OCI-M2 (cell line): Measurements from ENCODE around the gene SYNRG.

ENCODE experiments used
- DNase-seq: peaks from one replicate; lab custom pipeline; 2025; ENCODE audit not compliant: unreplicated experiment; lab: John Stamatoyannopoulos, UW

SYNRG gene

DNA sequence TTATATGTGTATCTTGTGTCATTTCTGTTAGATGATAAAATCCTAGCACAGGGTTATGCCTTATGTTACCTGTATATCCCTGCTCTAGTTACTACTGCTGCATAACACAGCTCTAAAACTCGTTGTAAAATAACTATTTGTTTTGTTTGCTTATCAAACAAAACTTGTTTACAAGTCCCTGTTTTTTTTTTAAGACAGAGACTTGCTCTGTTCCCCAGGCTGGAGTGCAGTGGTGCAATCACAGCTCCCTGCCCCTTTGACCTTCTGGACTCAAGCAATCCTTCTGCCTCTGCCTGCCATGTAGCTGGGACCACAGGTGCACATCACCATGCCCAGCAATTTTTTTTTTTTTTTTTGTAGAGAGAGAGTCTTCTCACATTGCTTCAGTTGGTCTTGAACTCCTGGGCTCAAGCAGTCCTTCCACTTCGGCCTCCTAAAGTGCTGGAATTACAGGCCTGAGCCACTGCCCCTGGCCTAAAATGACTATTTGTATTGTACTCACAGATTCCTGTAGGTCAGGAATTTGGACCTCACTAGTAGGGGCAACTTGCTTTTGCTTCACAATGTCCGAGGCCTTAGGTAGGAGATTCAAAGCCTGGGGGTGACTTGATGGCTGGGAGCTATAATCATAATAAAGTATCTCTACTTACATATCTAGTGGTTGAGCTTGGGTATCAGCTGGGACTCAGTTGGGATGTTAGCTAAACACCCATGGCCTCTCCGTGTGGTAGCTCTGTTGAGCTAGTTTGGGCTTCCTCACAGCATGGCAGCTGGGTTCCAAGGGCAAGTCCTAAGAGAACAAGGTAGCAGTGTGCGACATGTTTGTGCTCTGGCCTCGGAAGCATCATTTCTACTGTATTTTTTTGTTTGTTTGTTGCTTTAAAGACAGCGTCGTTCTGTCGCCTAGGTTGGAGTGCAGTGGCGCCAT lies 106.9 kb downstream of the SYNRG start:
- no peak for DNase-seq

DNA sequence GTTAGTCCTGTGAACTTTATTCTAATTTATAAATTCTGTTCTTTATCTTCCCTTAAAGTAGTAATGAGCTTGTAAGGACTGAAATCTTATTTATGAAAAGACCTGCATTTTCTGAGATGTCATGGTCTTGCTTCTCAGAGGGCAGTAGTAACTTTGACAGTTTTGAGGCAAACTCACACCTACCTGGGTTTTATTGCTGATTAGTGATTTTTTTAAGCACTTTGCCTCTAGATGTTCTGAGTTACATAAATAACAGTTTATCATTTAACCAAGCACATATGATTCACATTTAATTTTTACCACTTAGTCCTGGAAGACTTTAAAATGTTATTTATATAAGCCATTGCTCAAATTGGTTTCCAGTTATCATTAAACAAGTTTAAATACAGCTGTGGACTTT lies 108.8 kb downstream of the SYNRG start:
- DNase-seq = no peak

DNA sequence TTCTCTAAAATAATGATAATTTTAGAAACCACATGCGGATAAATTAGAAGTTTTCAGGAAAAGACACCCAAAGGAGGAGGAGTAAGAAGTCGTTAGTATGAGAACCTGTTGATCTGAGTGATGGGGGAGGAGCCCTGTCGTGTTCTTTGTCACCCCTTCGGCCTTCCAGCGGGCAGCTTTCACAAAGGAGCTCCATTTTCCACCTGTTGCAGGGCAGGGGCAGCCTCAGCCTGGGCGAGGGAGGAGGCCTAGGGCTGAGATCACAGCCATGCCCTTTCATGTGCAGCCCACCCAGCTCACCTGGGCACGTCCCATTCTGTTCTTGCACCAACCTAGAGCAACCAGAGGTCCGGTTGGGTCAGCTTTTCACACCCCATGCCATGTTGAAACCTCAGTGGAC lies 114.2 kb downstream of the SYNRG start:
- no peak for DNase-seq

DNA sequence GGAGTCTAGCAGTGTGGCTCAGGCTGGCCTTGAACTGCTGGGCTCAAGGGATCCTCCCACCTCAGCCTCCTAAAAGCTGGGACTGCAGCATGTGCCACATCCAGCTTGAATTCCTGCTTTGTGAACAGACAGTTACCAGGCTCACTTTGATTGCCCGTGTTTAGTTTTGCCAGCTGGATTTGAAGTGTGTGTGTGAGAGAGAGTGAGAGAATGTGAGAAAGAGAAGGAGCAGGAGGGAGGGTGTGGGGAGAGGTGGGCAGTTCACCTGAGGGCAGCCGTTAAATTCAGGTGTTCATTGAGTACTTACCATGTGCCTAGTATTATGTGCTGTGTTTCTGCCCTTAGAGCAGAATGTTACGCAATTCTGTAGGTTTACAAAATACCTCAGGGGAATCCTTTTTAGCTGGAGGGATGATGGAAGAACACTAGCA lies 114.8 kb downstream of the SYNRG start:
- no peak for DNase-seq

DNA sequence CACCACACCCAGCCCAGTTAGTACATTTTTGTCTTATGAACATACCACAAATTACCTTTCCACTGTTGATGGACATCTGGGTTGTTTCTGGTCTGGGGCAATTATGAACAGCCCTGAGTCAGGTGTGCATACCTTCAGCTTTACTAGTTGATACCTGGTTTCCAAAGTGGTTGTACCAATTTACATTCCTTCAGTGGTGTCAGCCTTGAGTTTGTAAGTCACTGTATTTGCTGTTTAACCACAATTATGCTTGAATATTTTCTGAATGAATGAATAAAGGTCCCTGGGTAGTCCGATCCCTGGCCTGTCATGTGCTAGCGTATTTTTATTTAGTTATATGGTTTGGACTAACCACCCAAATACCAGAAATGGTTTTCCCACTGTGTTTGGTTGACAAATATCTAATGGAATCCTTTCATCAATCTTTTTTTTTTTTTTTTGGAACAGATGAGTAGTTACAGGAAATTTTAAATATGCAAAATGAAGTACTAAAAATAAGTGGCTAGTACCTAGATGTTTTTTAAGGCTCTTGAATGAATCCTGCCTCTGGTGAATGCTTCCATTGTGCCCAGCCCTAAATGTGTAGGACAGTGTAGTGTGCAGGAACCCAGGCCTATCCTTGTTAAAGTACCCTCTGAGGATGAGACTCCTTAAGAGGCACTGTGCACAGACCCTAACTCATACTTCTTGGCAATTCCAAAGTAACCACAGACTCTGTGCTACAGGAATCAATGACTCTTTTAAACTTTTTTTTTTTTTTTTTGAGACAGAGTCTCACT lies 115.8 kb downstream of the SYNRG start:
- DNase-seq = no peak

DNA sequence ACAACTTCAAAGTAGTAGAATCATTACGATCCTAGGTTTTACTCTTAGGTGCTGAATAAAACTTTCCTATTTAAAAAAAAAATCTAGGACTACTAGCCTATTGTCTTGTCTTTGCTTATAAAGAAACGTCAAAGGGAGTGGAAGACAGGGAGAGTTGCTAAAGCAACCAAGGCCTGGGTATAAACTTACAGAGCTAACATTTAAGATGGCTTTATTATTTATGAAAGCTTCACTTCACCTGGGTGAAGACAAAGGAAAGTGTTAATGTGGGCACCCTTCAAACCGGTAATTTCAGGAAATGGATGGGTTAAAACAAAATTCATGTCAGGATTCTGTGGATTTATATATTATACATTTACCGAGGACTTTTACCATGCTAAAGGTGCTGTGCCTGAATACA lies 117.1 kb downstream of the SYNRG start:
- no peak for DNase-seq

DNA sequence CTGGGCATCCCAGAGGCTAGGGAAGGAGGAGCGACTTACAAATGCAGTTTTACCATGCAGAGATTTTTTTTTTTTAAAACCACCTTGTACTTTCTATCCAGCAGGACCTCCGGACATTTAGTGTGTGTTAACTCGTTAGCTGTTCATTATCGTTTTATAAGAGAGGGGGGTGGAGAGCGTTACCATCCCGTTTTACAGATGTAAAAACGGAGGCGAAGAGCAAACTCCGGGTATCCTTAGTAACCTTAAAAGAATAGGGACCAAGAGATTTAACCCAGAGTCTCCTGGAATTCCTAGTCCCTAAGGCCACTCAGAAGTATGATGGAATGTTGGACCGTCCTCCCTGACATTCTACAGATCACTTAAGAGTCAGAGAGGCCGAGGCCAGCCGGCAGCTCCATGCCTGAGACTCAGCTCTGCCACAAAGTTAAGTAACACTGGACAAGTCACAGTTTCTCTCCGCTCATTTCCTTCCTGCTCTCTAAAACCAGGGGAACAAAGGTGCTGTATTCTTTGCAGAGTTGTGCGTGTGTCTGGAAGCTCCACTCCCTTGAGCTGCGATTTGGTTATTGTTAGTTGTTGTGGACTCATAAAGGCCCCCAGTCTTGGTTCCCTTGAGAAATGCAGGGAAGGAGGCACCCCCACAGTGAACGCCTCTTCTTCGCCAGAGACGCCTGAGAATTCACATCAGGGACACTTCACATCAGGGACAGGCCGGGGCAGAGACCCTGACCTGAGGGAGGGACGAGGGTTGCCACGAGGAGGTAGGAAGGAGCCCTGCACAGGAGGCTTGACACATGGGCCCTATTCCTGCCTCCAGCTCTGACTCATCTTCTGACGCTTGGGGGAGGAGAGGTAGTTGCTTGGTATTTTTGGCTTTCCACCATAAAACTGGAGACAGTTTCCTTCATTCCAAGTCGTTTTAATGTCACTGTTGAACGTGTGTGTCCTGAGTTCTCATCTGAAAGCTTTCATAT lies 118.3 kb downstream of the SYNRG start:
- no peak for DNase-seq

DNA sequence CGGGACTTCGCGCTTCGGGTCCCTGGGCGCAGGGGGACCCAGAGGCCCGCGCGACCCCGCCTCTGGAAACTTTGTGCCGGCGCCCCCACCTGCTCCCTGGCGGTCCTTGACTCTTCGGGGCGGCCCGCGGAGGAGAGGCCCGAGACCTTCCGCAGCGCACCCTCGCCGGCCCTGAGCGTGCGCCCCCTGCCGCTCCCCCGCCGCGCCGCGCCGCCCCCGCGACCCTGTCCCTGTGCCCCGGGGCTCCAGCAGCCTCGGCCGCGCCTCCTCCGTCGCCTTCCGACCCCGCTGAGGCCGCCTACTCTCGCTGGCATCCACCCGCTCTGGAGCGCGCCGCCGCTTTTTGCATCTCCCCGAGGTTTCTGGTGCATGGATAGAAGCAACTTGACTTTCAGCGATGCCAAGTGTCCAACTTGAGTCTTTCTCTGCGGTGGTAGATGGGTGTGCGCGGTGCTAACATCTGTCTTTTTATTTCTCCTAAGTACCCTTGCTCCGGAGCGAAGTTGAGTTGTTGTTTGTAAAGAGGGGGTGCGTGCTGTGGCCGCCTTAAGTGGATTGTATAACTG lies 119.1 kb downstream of the SYNRG start:
- DNase-seq = no peak

DNA sequence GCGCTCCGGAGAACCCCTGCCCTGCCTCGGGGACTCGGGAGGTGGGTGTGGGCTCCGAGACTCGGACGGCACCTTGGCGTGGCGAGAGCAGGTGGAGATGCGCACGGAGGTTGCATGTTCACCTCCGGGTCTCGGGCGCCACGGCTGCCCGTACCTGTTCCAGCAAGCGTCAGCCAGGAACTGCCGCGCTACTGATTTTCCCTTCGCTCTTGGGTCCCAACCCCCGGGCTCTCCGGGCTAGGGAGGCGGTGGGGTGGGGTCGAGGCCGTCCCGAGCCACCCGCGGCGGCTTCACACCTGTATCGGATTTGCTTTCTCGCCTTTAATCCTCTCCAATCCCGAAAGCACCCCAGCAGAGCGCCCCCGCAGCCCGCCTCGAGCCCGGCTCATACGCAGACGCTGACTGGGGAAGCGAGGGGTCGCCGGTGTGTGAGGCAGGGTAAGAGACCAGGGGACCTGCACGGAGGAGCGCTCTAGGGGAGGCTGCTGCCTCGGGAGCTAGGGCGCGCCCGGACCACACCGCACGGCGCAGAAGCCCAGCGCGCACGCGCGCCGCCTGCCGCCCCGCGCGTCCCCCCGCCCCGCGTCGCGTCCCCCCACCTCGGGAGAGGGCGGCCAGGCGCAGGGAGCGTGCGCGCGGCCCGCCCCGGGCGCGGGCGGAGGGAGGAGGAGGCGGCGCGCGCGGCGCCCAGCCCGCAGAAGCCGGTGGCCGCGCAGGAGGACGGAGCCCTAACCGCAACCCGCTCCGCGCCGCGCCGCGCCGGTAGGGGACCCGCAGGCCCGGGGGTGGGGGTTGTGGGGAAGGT lies 119.8 kb downstream of the SYNRG start, which contains the start of gene DUSP14:
TSS of gene DUSP14 (plus strand) at position 695 of the 805 bp plus-strand sequence. CDS start 22,382 bp downstream, outside the sequence.
- no peak for DNase-seq

DNA sequence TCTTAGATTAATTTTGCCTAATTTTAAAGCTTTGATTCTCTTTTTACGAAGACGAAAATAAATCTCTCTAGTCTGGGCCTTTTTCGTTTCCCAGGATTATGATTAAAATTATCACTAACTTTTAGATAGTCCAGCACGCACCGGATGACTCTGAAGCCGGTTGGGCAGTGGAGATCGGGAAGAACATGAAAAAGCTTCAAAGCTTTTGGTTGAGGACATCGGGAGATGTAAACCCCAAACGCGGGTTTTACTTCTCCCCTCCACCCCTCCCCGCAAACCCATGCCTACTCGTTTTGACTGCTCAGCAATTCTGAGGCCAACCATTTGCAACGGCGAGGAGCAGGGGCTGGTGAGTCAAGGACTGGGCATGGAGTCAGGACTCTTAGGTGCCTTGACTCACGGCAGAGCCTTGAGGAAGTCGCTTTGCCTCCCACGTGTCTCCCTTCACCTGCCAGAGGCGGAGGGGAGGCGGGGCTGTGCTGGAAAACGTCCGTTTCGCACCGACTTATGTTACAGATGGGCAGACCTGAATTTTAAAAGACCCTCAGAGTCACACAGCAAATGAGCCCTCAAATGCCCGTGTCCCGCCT lies 120.5 kb downstream of the SYNRG start:
- no peak for DNase-seq

DNA sequence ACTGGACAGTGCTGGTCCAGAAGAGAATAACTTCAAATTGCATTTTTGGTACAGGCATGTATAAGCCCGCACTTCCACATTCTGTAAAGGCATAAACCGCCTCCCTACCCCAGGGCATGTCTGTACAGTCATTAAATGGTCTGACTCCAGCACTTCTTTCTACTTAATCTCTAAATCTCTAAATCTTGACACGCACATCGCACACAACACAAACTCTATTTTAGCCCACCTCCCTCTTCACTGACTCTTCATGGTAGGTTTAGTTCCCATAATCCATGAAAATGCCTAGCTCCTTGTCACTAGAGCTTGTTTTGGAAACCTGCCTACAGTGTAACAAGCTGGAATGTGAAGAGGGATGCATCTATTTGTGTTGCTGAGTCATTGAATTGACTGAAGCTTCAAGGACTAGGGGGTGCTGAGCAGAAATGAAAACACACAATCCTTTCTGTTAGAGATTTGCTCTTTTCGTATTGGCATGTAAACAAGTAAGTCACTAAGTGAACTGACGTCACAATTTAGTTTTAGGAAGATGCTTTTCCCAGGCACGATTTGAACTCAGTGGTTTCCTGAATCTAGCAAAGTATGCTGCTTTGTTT lies 121.1 kb downstream of the SYNRG start:
- DNase-seq = no peak

DNA sequence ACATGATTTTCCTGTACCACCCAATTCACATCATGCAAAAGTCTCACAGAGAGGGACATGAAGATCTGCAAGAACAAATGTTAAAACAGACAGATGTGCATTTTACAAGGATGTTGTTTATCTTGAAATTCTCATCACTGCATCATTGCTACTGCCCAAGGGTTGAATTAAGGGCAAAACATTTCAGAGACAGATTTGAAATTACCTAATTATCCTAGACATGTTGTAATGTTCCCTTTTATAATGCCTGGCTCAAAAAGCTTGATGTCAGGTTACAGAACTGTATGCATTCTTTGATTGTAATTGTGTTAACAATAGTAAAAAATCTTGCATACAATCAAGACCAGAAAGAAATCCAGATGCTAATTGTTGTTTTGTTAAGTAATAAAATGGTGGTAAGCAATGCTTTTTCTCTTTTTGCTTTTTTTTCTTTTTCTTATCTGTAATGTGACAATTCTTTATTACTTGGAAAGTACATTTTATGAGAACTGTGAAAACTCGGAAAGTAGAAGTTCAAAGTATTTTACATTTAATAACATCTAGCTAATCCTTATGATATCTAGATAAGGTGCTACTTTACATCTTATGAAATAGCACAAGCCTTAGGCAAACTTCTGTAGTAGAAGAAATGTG lies 123.2 kb downstream of the SYNRG start:
- DNase-seq = no peak

DNA sequence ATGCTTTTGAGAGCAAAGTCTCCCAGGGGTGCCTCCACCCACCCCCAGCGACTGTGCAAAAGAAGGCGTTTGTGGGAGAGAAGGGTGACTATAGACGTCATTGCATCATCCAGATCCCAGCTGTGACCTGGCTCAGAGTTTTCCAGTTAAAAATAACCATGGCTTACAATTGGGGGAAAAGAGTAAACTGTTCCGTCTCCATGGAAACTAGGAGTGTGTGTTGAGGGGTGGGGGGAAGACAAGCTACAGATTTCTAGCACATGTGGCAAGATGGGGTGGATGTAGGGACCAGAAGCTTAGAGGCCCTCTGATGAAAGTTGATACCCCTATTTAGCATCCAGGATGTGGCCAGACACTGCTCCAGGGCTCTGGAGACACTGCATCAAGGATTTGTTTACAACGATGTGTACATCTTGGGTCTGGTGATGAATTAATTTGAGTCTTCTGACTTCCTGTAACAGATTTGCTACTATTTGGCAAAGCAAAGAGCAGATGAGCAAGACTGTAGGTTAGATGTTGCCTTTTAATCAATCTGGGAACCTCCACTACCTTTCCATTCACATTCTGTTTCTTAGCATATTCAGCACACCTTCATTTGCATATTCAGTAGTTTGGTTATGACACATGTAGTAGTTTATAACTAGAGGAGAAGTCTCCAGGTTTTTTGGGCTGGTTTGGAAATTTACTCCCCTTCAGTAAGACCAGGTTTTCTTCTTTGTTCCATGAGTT lies 125.7 kb downstream of the SYNRG start:
- no peak for DNase-seq

DNA sequence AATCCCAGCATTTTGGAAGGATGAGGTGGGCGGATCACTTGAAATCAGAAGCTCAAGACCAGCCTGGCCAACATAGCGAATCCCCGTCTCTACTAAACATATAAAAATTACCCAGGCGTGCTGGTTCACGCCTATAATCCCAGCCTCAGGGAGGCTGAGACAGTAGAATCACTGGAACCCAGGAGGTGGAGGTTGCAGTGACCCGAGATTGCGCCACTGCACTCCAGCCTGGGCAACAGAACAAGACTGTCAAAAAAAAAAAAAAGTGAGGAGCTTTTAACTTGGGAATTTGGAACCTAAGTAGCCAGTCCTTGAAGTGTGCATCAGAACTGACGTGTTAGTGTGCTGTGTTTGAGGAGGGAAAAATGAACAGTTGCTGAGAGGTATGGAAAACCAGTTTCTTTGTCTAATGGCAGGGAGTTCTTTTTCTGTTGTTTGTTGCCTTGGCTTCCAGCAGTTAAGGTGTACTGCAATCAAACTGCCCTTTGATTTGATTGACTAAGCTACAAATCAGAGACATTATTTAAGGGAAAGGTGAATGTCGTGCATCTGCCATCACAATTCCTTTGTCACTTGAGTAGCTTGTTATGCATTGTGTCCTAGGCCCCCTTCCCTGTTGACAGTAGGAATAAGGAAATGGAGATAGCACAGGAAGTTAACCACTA lies 128.1 kb downstream of the SYNRG start:
- no peak for DNase-seq

DNA sequence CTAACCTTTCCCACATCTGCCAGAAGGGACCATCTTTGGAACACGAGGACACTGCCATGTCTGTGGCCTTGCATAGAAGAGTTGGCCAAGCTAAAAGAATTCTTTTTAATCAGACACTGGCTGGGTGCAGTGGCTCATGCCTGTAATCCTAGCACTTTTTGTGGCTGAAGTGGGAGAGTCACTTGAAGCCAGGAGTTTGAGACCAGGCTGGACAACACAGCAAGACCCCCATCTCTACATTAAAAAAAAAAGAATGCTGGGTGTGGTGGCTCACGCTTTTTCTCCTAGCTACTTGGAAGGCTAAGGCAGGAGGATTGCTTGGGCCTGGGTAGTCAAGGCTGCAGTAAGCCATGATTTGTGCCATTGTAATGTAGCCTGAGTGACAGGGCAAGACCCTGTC lies 128.8 kb downstream of the SYNRG start:
- no peak for DNase-seq

DNA sequence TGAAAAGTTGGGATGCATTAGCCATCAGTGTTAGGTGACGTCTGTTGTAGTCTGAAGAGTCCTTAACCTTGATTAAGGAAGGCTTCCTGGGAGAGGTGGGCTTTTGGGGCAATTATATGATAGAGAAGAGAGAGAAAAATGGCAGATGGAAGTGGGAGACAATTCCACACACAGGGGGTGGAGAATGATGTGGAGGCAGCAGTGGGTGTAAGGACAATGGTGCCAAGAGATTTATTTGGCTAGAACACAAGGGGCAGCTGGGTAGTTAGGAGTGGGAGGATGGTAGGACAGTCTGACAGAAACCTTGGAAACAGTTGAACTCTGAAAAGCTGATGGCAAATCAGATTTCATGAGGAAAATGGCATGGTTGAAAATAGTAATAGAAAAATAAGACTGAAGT lies 130.2 kb downstream of the SYNRG start:
- DNase-seq = no peak

DNA sequence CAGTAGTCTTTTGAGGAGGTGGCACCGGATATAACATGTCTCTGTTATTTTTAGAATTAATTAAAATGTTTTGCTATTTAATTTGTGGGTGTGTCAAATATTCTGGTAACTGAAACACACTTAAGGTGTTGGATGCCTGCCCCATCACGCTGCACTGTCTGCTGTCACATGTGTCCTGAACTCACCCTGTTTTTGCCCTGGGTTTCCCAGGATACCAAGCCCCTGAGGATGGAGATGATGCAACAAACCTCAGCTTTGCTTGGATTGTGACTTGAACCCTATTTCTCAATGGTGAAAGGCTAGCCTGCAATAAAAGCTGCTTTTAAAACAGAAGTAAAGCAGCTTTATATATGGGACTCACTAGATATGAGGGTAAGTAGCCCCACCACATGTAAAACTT lies 131.0 kb downstream of the SYNRG start:
- DNase-seq = no peak
